NT2/D1 (cell line): Measurements from ENCODE around the gene TLE1.
"Not testable (repeated sequence)": the region's sequence is repeated elsewhere in the genome, so short reads cannot be mapped to it uniquely, and the experiment has no call there.

Experiments used
- DNase-seq: peaks from one replicate; pipeline ENCODE4 v3.0.0-alpha.2; 2011; ENCODE audit warnings: low read depth, low spot score
- H3K27me3 ChIP-seq: 2 replicates; pipeline ENCODE4 v1.6.0; 2011; ENCODE audit warnings: mild to moderate bottlenecking; ENCODE audit not compliant: insufficient read length, insufficient read depth
- H3K36me3 ChIP-seq: 2 replicates; pipeline ENCODE4 v1.6.1; 2011; ENCODE audit warnings: mild to moderate bottlenecking, low read length, mixed read lengths; ENCODE audit not compliant: insufficient read depth, insufficient read length
- H3K4me1 ChIP-seq: 2 replicates; pipeline ENCODE4 v1.5.1; 2011; ENCODE audit not compliant: insufficient read depth, insufficient read length
- H3K4me3 ChIP-seq: 2 replicates; pipeline ENCODE4 v1.5.1; 2011; ENCODE audit warnings: low read depth; ENCODE audit not compliant: insufficient read length
- H3K9ac ChIP-seq: 2 replicates; pipeline ENCODE4 v1.6.0; 2011; ENCODE audit warnings: low read depth; ENCODE audit not compliant: insufficient read length
- H3K9me3 ChIP-seq: 2 replicates; pipeline ENCODE4 v1.5.1; 2011; ENCODE audit warnings: mild to moderate bottlenecking, low read length; ENCODE audit not compliant: insufficient read depth
- SUZ12 ChIP-seq: IDR thresholded peaks from 2 replicates; pipeline ENCODE4 v1.6.1; 2011; ENCODE audit not compliant: insufficient read length, insufficient read depth; ENCODE audit errors: extremely low read depth
- YY1 ChIP-seq: IDR thresholded peaks from 2 replicates; pipeline ENCODE4 v1.6.1; 2011; ENCODE audit not compliant: insufficient read length, insufficient read depth
- ZNF274 ChIP-seq: IDR thresholded peaks from 2 replicates; pipeline ENCODE4 v1.6.1; 2011; ENCODE audit warnings: mild to moderate bottlenecking, low read depth, low read length

TLE1 gene

GRCh38 chr9:81597419-81598122 lies 91.8 kb downstream of the TLE1 start:
- H3K9me3 ChIP-seq, result no peaks in the 10 kb centered on the region
- H3K4me3 ChIP-seq, result no peak overlapping the region
- H3K9ac ChIP-seq, result no peak overlapping the region
- H3K36me3 ChIP-seq, result peaks cover 26% of the 10 kb centered on the region
- DNase-seq, result no peak
- H3K4me1 ChIP-seq, result no peaks in the 10 kb centered on the region
- TF ChIP-seq YY1 (no peak), SUZ12 (no peak), ZNF274 (no peak)
- no peaks in the 10 kb centered on the region for H3K27me3 ChIP-seq

- TF ChIP-seq YY1 (no peak), ZNF274 (no peak), SUZ12 (no peak)
- DNase-seq, result no peak
- no peak overlapping the region for H3K4me3 ChIP-seq
- H3K4me1 ChIP-seq, result no peaks in the 10 kb centered on the region
- no peaks in the 10 kb centered on the region for H3K9me3 ChIP-seq
- peaks cover 21% of the 10 kb centered on the region for H3K36me3 ChIP-seq
- no peak overlapping the region for H3K9ac ChIP-seq
- no peaks in the 10 kb centered on the region for H3K27me3 ChIP-seq
Measured at GRCh38 chr9:81596679-81597418, 92.5 kb downstream of the TLE1 start.

- H3K9me3 ChIP-seq, result no peaks in the 10 kb centered on the region
- H3K9ac ChIP-seq, result no peak overlapping the region
- no peaks in the 10 kb centered on the region for H3K4me1 ChIP-seq
- TF ChIP-seq ZNF274, result no peak
- TF ChIP-seq YY1, result no peak
- TF ChIP-seq SUZ12, result no peak
- peaks cover 28% of the 10 kb centered on the region for H3K36me3 ChIP-seq
- peak; percentile 28 for DNase-seq
- H3K27me3 ChIP-seq, result no peaks in the 10 kb centered on the region
- H3K4me3 ChIP-seq, result no peak overlapping the region
Measured at GRCh38 chr9:81595887-81596543, 93.3 kb downstream of the TLE1 start.

GRCh38 chr9:81595293-81595692 lies 94.1 kb downstream of the TLE1 start:
- peaks cover 35% of the 10 kb centered on the region for H3K36me3 ChIP-seq
- H3K9me3 ChIP-seq, H3K9ac ChIP-seq, H3K4me3 ChIP-seq, H3K4me1 ChIP-seq, H3K27me3 ChIP-seq, DNase-seq: not testable (repeated sequence)

- no peaks in the 10 kb centered on the region for H3K27me3 ChIP-seq
- DNase-seq, result no peak
- TF ChIP-seq ZNF274, result no peak
- no peak for TF ChIP-seq YY1
- TF ChIP-seq SUZ12, result no peak
- peaks cover 42% of the 10 kb centered on the region for H3K36me3 ChIP-seq
- H3K4me3 ChIP-seq, result no peak overlapping the region
- H3K4me1 ChIP-seq, result no peaks in the 10 kb centered on the region
- no peak overlapping the region for H3K9ac ChIP-seq
- H3K9me3 ChIP-seq, result no peaks in the 10 kb centered on the region
Measured at GRCh38 chr9:81594415-81594814, 94.9 kb downstream of the TLE1 start.

GRCh38 chr9:81592887-81593266 lies 96.5 kb downstream of the TLE1 start:
- Histone ChIP-seq H3K4me1 (peaks cover 5% of the 10 kb centered on the region), H3K9me3 (no peaks in the 10 kb centered on the region), H3K27me3 (no peaks in the 10 kb centered on the region), H3K4me3 (no peak overlapping the region), H3K36me3 (peaks cover 51% of the 10 kb centered on the region), H3K9ac (no peak overlapping the region)
- DNase-seq, result no peak
- no peak for TF ChIP-seq SUZ12
- TF ChIP-seq YY1, result no peak
- TF ChIP-seq ZNF274, result no peak

- Histone ChIP-seq H3K36me3 (peaks cover 62% of the 10 kb centered on the region), H3K27me3 (no peaks in the 10 kb centered on the region), H3K9ac (no peak overlapping the region), H3K9me3 (no peaks in the 10 kb centered on the region), H3K4me3 (no peak overlapping the region), H3K4me1 (peaks cover 5% of the 10 kb centered on the region)
- TF ChIP-seq SUZ12 (no peak), YY1 (no peak), ZNF274 (no peak)
- DNase-seq, result no peak
Measured at GRCh38 chr9:81591791-81592190, 97.6 kb downstream of the TLE1 start.
